LHCN-M2 (cell line): ENCODE data around the gene CBFA2T3. TPM values are rescaled to one million over a fixed set of nuclear protein-coding genes. Genes with fewer than 3 reads are reported as not detected.

ENCODE experiments used
- DNase-seq: peaks from one replicate; pipeline ENCODE4 v3.0.0-alpha.2; 2012; ENCODE audit warnings: low read depth
- total RNA-seq: library from RNA; depleted of rRNA; stranded (reverse); fragments of >200 nt; gene quantifications from 2 replicates; pipeline ENCODE4 v1.2.3, GENCODE V29; 2014

The CBFA2T3 gene
- total RNA-seq, 1 experiment from 2014 or later: not detected

GRCh38 chr16:88878967-88879787 is 97.8 kb downstream of the CBFA2T3 start:
- DNase-seq: no peak

GRCh38 chr16:88878356-88878755 is 98.7 kb downstream of the CBFA2T3 start:
- DNase-seq: no peak

- DNase-seq: no peak
These were observed 99.3 kb downstream of the CBFA2T3 start for GRCh38 chr16:88877564-88878289.

GRCh38 chr16:88876942-88877526 is 100.0 kb downstream of the CBFA2T3 start:
- no peak for DNase-seq

GRCh38 chr16:88875703-88876234 is 101.2 kb downstream of the CBFA2T3 start:
- DNase-seq: no peak

GRCh38 chr16:88874938-88875599 is 101.9 kb downstream of the CBFA2T3 start:
- no peak for DNase-seq

- no peak for DNase-seq
These were observed 104.2 kb downstream of the CBFA2T3 start for GRCh38 chr16:88872650-88873331.

GRCh38 chr16:88871730-88872416 is 105.1 kb downstream of the CBFA2T3 start:
- no peak for DNase-seq

GRCh38 chr16:88871349-88871702 is 105.7 kb downstream of the CBFA2T3 start:
- no peak for DNase-seq

- DNase-seq: no peak
These were observed 106.2 kb downstream of the CBFA2T3 start for GRCh38 chr16:88870608-88871348.

GRCh38 chr16:88869673-88869980 is 107.4 kb downstream of the CBFA2T3 start:
- DNase-seq: no peak

- no peak for DNase-seq
These were observed 107.9 kb downstream of the CBFA2T3 start for GRCh38 chr16:88868974-88869672.

GRCh38 chr16:88867581-88868246 is 109.3 kb downstream of the CBFA2T3 start:
- DNase-seq: no peak

- no peak for DNase-seq
These were observed 110.7 kb downstream of the CBFA2T3 start, which contains the start of gene PABPN1L for GRCh38 chr16:88866151-88866920. PABPN1L (minus strand) TSS chr16:88866660; CDS start chr16:88866606, 54 bp downstream.

GRCh38 chr16:88865742-88866141 is 111.3 kb downstream of the CBFA2T3 start:
- no peak for DNase-seq

- DNase-seq: no peak
These were observed 111.7 kb downstream of the CBFA2T3 start for GRCh38 chr16:88865310-88865709.

- no peak for DNase-seq
These were observed 112.5 kb downstream of the CBFA2T3 start for GRCh38 chr16:88864521-88864920.

- no peak for DNase-seq
These were observed 112.9 kb downstream of the CBFA2T3 start for GRCh38 chr16:88864099-88864498.
